H1 (cell line): ENCODE data around the gene ZBTB20. TPM values are rescaled to one million over a fixed set of nuclear protein-coding genes. Genes with fewer than 3 reads are reported as not detected.

ENCODE experiments used
- CTCF ChIA-PET: fragments of 300-600 bp; sonication (Branson Sonifier 250); formaldehyde crosslinking; loops from one replicate; lab custom pipeline; 2021; ENCODE audit not compliant: partially characterized antibody; lab: Charles Lee
- POLR2A ChIA-PET: fragments of 300-600 bp; sonication (Branson Sonifier 250); formaldehyde crosslinking; loops from one replicate; lab custom pipeline; 2021; ENCODE audit warnings: inconsistent platforms; ENCODE audit not compliant: partially characterized antibody; lab: Charles Lee
- DNase-seq, 2 experiments: peaks; one replicate each; pipeline versions ENCODE4 v3.0.0 to v3.0.0-alpha.2; 2010 to 2022; ENCODE audit warnings: low spot score in 2 of 2, low read depth in 1 of 2, mixed read lengths in 1 of 2
- FAIRE-seq: peaks from 2 replicates; lab custom pipeline; 2011; peaks lifted over from hg19 to GRCh38; lab: Jason Lieb, UNC
- H2AFZ ChIP-seq: 2 replicates; pipeline ENCODE4 v1.8.1; 2012; ENCODE audit warnings: low read length, inconsistent platforms
- H2AK5ac ChIP-seq: 2 replicates; pipeline ENCODE4 v1.6.1; 2013; ENCODE audit warnings: low read depth, low read length
- H2BK120ac ChIP-seq: replicated peaks from 2 replicates; pipeline ENCODE3; 2013; ENCODE audit warnings: low read depth, low read length, inconsistent platforms
- H2BK12ac ChIP-seq: 2 replicates; pipeline ENCODE4 v1.6.1; 2013; ENCODE audit warnings: low read depth, low read length
- H2BK15ac ChIP-seq: 2 replicates; pipeline ENCODE4 v1.6.1; 2013; ENCODE audit warnings: low read length
- H2BK20ac ChIP-seq: 2 replicates; pipeline ENCODE4 v1.6.1; 2013; ENCODE audit warnings: low read length
- H2BK5ac ChIP-seq: 2 replicates; pipeline ENCODE4 v1.6.1; 2013; ENCODE audit warnings: low read depth, low read length
- H3K14ac ChIP-seq: 2 replicates; pipeline ENCODE4 v1.6.1; 2013; ENCODE audit warnings: inconsistent platforms; ENCODE audit not compliant: insufficient read length
- H3K18ac ChIP-seq: 2 replicates; pipeline ENCODE4 v1.6.1; 2013; ENCODE audit warnings: low read length; ENCODE audit errors: extremely low read depth
- H3K23ac ChIP-seq: 2 replicates; pipeline ENCODE4 v1.6.1; 2013; ENCODE audit warnings: inconsistent platforms; ENCODE audit not compliant: insufficient read length
- H3K23me2 ChIP-seq: 2 replicates; pipeline ENCODE4 v1.6.1; 2013; ENCODE audit warnings: low read depth, low read length
- H3K27ac ChIP-seq: 2 replicates; pipeline ENCODE4 v1.6.1; 2011; ENCODE audit warnings: low read depth, low read length, inconsistent platforms
- H3K27me3 ChIP-seq, 4 experiments: replicated peaks in 1 of 4; 1 replicate in 1 of 4; 2 replicates in 3 of 4; pipeline versions ENCODE4 v1.6.1 to v1.8.1; 2011 to 2013; ENCODE audit warnings: low read length in 3 of 4, mild to moderate bottlenecking in 3 of 4, inconsistent platforms in 2 of 4, mixed read lengths in 2 of 4, moderate library complexity in 1 of 4; ENCODE audit not compliant: control insufficient read depth in 3 of 4, insufficient read depth in 3 of 4; ENCODE audit errors: extremely low read depth in 1 of 4
- H3K36me3 ChIP-seq, 4 experiments: 2 replicates each; pipeline versions ENCODE4 v1.6.1 to v1.8.1; 2011 to 2013; ENCODE audit warnings: mild to moderate bottlenecking in 4 of 4, low read length in 3 of 4, moderate library complexity in 2 of 4, control low read depth in 1 of 4, inconsistent platforms in 1 of 4; ENCODE audit not compliant: insufficient read depth in 4 of 4, control insufficient read depth in 2 of 4
- H3K4ac ChIP-seq: replicated peaks from 2 replicates; pipeline ENCODE3; 2013; ENCODE audit warnings: low read length, low read depth, mixed read lengths, inconsistent platforms; ENCODE audit not compliant: insufficient read length
- H3K4me1 ChIP-seq, 4 experiments: replicated peaks in 1 of 4; 1 replicate in 1 of 4; 2 replicates in 3 of 4; pipeline versions ENCODE4 v1.6.1 to v1.8.1; 2011 to 2013; ENCODE audit warnings: low read length in 3 of 4, inconsistent platforms in 2 of 4, mixed read lengths in 1 of 4; ENCODE audit not compliant: insufficient read depth in 4 of 4, control insufficient read depth in 3 of 4
- H3K4me2 ChIP-seq, 2 experiments: 2 replicates each; pipeline versions ENCODE4 v1.6.1 to v1.8.1; 2011 to 2013; ENCODE audit warnings: low read depth in 2 of 2, low read length in 2 of 2, control low read depth in 1 of 2, inconsistent platforms in 1 of 2, mild to moderate bottlenecking in 1 of 2; ENCODE audit not compliant: insufficient read depth in 1 of 2
- H3K4me3 ChIP-seq, 4 experiments: fragments of 200-600, 300-600 bp in 1 of 4; sonication (generic), shearing (Covaris generic), sonication (Bioruptor Twin) in 1 of 4; 2 replicates each; pipeline versions ENCODE4 v1.5.1 to v1.8.1; 2011 to 2016; ENCODE audit warnings: low read length in 4 of 4, low read depth in 3 of 4, control low read depth in 2 of 4, inconsistent platforms in 2 of 4, mild to moderate bottlenecking in 2 of 4, mixed read lengths in 1 of 4, moderate library complexity in 1 of 4; ENCODE audit not compliant: insufficient read depth in 2 of 4; ENCODE audit errors: extremely low read depth in 1 of 4
- H3K56ac ChIP-seq: replicated peaks from 2 replicates; pipeline ENCODE3; 2013; ENCODE audit warnings: low read depth, mild to moderate bottlenecking, mixed read lengths, low read length, inconsistent platforms; ENCODE audit not compliant: insufficient read length
- H3K79me1 ChIP-seq: 2 replicates; pipeline ENCODE4 v1.6.1; 2013; ENCODE audit warnings: low read depth, low read length, control low read depth
- H3K79me2 ChIP-seq, 2 experiments: 2 replicates each; pipeline versions ENCODE4 v1.6.1 to v1.8.1; 2012 to 2013; ENCODE audit warnings: low read length in 2 of 2, mild to moderate bottlenecking in 2 of 2, inconsistent platforms in 1 of 2; ENCODE audit not compliant: insufficient read depth in 2 of 2, control insufficient read depth in 1 of 2
- H3K9ac ChIP-seq, 4 experiments: replicated peaks in 1 of 4; 1 replicate in 1 of 4; 2 replicates in 3 of 4; pipeline versions ENCODE4 v1.6.1 to v1.8.1; 2011 to 2013; ENCODE audit warnings: low read depth in 3 of 4, low read length in 3 of 4, control low read depth in 2 of 4, mild to moderate bottlenecking in 2 of 4, moderate library complexity in 2 of 4, inconsistent platforms in 1 of 4; ENCODE audit errors: extremely low read depth in 1 of 4
- H3K9me3 ChIP-seq, 2 experiments: 2 replicates each; pipeline versions ENCODE4 v1.6.1 to v1.8.1; 2012 to 2013; ENCODE audit warnings: mild to moderate bottlenecking in 2 of 2, moderate library complexity in 2 of 2, control low read depth in 1 of 2, inconsistent platforms in 1 of 2, low read depth in 1 of 2, low read length in 1 of 2, mixed read lengths in 1 of 2; ENCODE audit not compliant: insufficient read depth in 2 of 2
- H4K20me1 ChIP-seq, 2 experiments: replicated peaks in 1 of 2; 2 replicates each; pipeline versions ENCODE3 to v1.8.1; 2011 to 2013; ENCODE audit warnings: inconsistent platforms in 2 of 2, low read length in 2 of 2, mild to moderate bottlenecking in 1 of 2; ENCODE audit not compliant: insufficient read depth in 2 of 2, control insufficient read depth in 1 of 2
- H4K5ac ChIP-seq: 2 replicates; pipeline ENCODE4 v1.6.1; 2013; ENCODE audit warnings: low read length, low read depth, mixed read lengths, inconsistent platforms; ENCODE audit not compliant: insufficient read length
- H4K8ac ChIP-seq: 2 replicates; pipeline ENCODE4 v1.8.0; 2013; ENCODE audit warnings: mild to moderate bottlenecking, moderate library complexity, low read length, inconsistent platforms; ENCODE audit not compliant: insufficient read depth; ENCODE audit errors: extremely low read depth
- H4K91ac ChIP-seq: replicated peaks from 2 replicates; pipeline ENCODE3; 2013; ENCODE audit warnings: low read length, mixed read lengths, inconsistent platforms; ENCODE audit not compliant: insufficient read length
- EZH2 ChIP-seq: fragments of 200-600 bp; sonication (generic); IDR thresholded peaks from 2 replicates; pipeline ENCODE4 v1.7.1; 2012; ENCODE audit warnings: low read depth, mild to moderate bottlenecking, moderate library complexity, low read length, inconsistent platforms; ENCODE audit not compliant: severe bottlenecking
- JUN ChIP-seq: IDR thresholded peaks from 2 replicates; pipeline ENCODE4 v1.6.1; 2011; ENCODE audit warnings: low read depth, mild to moderate bottlenecking, improper control_type of control experiment, low read length
- MAFK ChIP-seq: IDR thresholded peaks from 2 replicates; pipeline ENCODE4 v1.6.1; 2012; ENCODE audit warnings: low read depth, mild to moderate bottlenecking, improper control_type of control experiment, low read length
- RFX5 ChIP-seq: IDR thresholded peaks from 2 replicates; pipeline ENCODE4 v1.6.1; 2011; ENCODE audit warnings: low read depth, low read length, improper control_type of control experiment, borderline replicate concordance
- TBP ChIP-seq: IDR thresholded peaks from 2 replicates; pipeline ENCODE4 v1.6.1; 2011; ENCODE audit warnings: low read depth, low read length, improper control_type of control experiment
- TEAD4 ChIP-seq: IDR thresholded peaks from 2 replicates; pipeline ENCODE4 v1.6.1; 2012; ENCODE audit warnings: low read depth, low read length, inconsistent platforms, mixed read lengths
- ZNF274 ChIP-seq: IDR thresholded peaks from 2 replicates; pipeline ENCODE4 v1.7.0; 2012; ENCODE audit warnings: low read length, borderline replicate concordance; ENCODE audit errors: extremely low read depth
- WGBS, 2 experiments: shearing (Covaris generic) in 1 of 2; methylation state at CpG; one replicate each; pipeline versions ENCODE4 v1.1.6 to v1.1.7; 2013 to 2015; ENCODE audit warnings: low lambda C conversion rate in 2 of 2, mixed read lengths in 2 of 2, inconsistent platforms in 1 of 2, low coverage in 1 of 2, missing lambda C conversion rate in 1 of 2; ENCODE audit not compliant: insufficient replicate concordance in 2 of 2, insufficient coverage in 1 of 2, insufficient read length in 1 of 2; ENCODE audit errors: extremely low coverage in 1 of 2, missing lambda C conversion rate in 1 of 2; 5-methylcytosine and 5-hydroxymethylcytosine counted together
- polyA plus RNA-seq, 7 experiments: library from polyadenylated mRNA; depleted of rRNA in 3 of 7; stranded (reverse) in 5 of 7; unstranded in 2 of 7; fragments of >200 nt in 5 of 7; fragments of 200-250 nt in 2 of 7; gene quantifications; 1 replicate in 5 of 7; 2 replicates in 1 of 7; 4 replicates in 1 of 7; pipeline versions ENCODE4 v1.2.1 to v1.2.3, GENCODE V29; 2011 to 2013; ENCODE audit warnings: missing spikeins in 2 of 7, mixed read lengths in 2 of 7
- total RNA-seq: library from RNA; stranded (reverse); fragmentation: NEBNext Ultra II Directional; extraction: Animal tissue kit (Norgen Biotek cat#: 25700); gene quantifications from 2 replicates; pipeline ENCODE4 v1.2.1, GENCODE V29; 2021
- TF ChIP-seq, protein P1 (sequence below): IDR thresholded peaks from 2 replicates; pipeline ENCODE4 v1.6.1; 2012; ENCODE audit warnings: inconsistent platforms
- TF ChIP-seq, protein P2 (sequence below): IDR thresholded peaks from 2 replicates; pipeline ENCODE4 v1.6.1; 2011; ENCODE audit warnings: low read length, improper control_type of control experiment

The ZBTB20 gene
- total and polyA plus RNA-seq, 2 of the 8 experiments (the other 6 are each of a cell fraction or from before 2014, with no cell fraction given) = 0.35 to 1.3 TPM

DNA sequence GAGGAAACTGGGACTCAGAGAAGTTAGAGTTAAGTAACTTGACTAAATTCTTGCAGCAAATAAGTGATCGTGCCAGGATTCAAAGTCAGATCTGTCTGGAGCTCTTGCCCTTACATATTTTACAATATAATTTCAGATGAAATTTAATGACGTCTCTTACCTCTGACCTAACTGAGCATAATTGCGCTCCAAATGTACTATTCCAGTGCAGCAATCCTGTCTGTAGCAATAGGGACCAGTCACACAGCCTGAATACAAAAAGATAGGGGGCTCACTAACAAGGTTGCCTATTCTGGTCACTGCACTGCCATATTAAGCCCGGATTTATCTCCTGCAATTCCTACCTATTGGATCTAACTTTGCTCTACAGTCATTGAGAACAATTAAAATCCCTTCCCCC lies 316.4 kb downstream of the ZBTB20 start:
- Histone ChIP-seq H2BK15ac (no peak overlapping the region), H3K27ac (no peak overlapping the region), H3K4me2 (no peak overlapping the region), H4K91ac (no peak overlapping the region), H2BK5ac (no peak overlapping the region), H3K23me2 (no peaks in the 10 kb centered on the region), H3K23ac (no peak overlapping the region), H4K8ac (no peak overlapping the region), H3K79me2 (no peaks in the 10 kb centered on the region), H3K18ac (no peak overlapping the region), H3K9me3 (no peaks in the 10 kb centered on the region), H3K14ac (no peak overlapping the region), H3K36me3 (no peaks in the 10 kb centered on the region), H4K5ac (no peak overlapping the region), H2AFZ (no peak overlapping the region), H2BK120ac (no peak overlapping the region), H3K27me3 (no peaks in the 10 kb centered on the region), H3K4me1 (no peaks in the 10 kb centered on the region), H3K9ac (no peak overlapping the region), H3K4ac (no peak overlapping the region), H4K20me1 (no peaks in the 10 kb centered on the region), H3K56ac (no peak overlapping the region), H2AK5ac (no peak overlapping the region), H2BK20ac (no peak overlapping the region), H2BK12ac (no peak overlapping the region), H3K79me1 (no peaks in the 10 kb centered on the region), H3K4me3 (no peak overlapping the region)
- CTCF ChIA-PET = interaction anchor here (1.0 to 1.3 kb wide), 2 partner anchors 206 to 210 kb away, joined by 3 read pairs; no protein-coding TSS in a partner anchor
- FAIRE-seq (no peak), DNase-seq (no peak)
- WGBS, 2 experiments = 86% methylated on average over 4 of the region's 4 CpGs; no CpG with 5 or more reads in 1 of the 2 experiments
- TF ChIP-seq ZNF274 (no peak), TEAD4 (no peak), TBP (no peak), MAFK (no peak), RFX5 (no peak), EZH2 (no peak), JUN (no peak)
- TF ChIP-seq, protein P1, sequence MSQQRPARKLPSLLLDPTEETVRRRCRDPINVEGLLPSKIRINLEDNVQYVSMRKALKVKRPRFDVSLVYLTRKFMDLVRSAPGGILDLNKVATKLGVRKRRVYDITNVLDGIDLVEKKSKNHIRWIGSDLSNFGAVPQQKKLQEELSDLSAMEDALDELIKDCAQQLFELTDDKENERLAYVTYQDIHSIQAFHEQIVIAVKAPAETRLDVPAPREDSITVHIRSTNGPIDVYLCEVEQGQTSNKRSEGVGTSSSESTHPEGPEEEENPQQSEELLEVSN = no peak
- TF ChIP-seq, protein P2, sequence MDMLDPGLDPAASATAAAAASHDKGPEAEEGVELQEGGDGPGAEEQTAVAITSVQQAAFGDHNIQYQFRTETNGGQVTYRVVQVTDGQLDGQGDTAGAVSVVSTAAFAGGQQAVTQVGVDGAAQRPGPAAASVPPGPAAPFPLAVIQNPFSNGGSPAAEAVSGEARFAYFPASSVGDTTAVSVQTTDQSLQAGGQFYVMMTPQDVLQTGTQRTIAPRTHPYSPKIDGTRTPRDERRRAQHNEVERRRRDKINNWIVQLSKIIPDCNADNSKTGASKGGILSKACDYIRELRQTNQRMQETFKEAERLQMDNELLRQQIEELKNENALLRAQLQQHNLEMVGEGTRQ = no peak
- POLR2A ChIA-PET = no interaction called here
